Measurements from ENCODE around the gene ALLC.
A peak's percentile ranks its signal among the peaks of the same experiment; 100 is the strongest.

The ALLC gene

DNA sequence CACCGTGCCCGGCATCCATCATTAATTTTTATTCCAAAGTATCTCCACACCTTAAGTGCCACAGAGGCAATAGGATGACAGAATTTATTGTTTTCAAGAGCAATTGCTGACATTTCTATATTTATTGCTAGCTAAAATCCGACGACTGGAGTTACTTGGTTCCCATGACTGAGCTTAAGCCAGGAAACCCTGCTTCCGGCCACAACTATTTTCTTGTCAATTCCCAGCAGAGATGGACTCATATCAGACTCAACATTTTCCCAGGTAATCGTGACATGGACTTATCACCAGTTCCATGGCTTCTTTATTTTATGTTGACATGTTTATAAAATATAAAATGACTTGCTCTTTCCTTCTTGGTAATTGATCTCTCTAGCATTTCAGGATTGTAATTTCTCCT lies 24.8 kb downstream of the ALLC start:
- TF ChIP-seq JUND (IDR thresholded peaks at IDR 0.05; ENCODE audit: low read depth): no peak
- in situ Hi-C loops (cut with HindIII; ENCODE audit: low pct_unique_long_range_greater_than_20kb, low sequenced_read_pairs): no loop called here
- no peak for DNase-seq (ENCODE audit: low read depth in 1 of 2, low spot score in 1 of 2)

DNA sequence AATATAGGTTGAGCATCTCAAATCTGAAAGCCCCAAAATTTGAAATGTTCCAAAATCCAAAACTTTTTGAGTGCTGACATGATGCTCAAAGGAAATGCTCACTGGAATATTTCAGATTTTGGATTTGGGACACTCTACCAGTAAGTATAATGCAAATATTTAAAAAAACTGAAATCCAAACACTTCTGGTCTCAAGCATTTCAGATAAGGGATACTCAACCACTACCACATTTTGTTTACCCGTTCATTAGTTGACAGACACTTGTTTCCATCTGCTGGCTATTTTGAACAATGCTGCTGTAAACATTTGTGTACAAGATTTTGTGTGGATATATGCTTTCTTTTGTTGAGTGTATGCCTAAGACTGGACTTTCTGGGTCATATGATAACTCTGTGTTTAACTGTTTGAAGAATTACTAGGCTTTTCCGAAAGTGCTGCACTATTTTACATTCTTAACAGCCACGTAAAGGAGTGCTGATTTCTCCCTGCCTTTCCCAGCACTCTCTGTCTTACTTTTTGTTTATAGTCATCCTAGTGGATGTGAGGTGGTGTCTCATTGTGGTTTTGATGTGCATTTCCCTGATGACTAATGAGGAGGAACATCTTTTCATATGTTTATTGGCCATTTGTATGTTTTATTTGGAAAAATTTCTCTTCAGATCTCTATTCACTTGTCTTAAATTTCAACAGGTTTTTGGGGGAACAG lies 25.9 kb downstream of the ALLC start:
- in situ Hi-C loops (cut with HindIII; ENCODE audit: low pct_unique_long_range_greater_than_20kb, low sequenced_read_pairs): no loop called here
- no peak for TF ChIP-seq JUND (IDR thresholded peaks at IDR 0.05; ENCODE audit: low read depth)
- no peak for DNase-seq (ENCODE audit: low read depth in 1 of 2, low spot score in 1 of 2)

DNA sequence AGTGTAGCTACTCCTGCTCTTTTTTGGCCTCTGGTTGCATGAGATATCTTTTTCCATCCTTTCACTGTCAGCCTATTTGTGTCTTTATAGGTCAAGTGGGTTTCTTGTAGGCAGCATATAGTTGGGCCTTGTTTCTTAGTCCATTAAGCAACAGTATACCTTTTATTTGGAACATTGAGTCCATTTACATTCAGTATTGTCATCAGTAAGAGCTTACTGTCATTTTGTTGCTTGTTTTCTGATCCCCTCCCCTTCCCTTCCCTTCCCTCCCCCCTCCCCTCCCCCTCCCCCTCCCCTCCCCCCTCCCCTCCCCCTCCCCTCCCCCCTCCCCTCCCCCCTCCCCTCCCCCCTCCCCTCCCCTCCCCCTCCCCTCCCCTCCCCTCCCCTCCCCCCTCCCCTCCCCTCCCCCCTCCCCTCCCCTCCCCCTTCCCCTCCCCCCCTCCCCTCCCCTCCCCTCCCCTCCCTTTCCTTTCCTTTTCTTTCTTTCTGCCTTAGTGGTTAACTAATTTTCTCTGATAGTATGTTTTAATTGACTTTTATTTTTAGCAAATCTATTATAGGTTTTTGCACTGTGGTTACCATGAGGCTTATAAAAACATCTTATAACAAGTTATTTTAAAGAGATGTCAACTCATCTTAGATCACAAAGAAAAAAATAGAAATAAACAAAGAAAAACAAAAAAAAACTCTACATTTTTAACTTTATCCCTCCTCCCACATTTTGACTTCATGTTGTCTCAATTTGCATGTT lies 32.2 kb downstream of the ALLC start:
- in situ Hi-C loops (cut with HindIII; ENCODE audit: low pct_unique_long_range_greater_than_20kb, low sequenced_read_pairs): no loop called here
- no peak for TF ChIP-seq JUND (IDR thresholded peaks at IDR 0.05; ENCODE audit: low read depth)
- peak in 1 of 2 experiments; percentile 12 for DNase-seq (ENCODE audit: low read depth in 1 of 2, low spot score in 1 of 2)

DNA sequence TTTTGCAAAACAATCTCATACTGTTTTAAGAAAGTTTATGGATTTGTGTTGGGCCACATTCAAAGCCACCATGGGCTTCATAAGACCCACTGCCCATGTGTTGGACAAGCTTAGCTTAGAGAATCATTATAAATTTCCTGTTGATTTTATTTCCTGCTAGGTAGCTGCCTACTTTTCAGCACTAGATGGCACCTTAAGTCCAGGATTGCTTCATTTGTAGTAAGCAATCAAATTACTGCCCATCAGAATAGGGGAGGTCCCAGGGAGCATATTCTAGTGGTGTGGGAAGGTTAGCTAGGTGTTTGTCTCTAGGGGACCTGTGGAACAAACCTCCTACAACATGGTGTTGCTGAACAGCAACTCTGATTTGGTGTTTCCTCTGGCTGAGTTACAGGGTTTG lies 34.4 kb downstream of the ALLC start:
- TF ChIP-seq JUND (IDR thresholded peaks at IDR 0.05; ENCODE audit: low read depth): no peak
- in situ Hi-C loops (cut with HindIII; ENCODE audit: low pct_unique_long_range_greater_than_20kb, low sequenced_read_pairs): no loop called here
- DNase-seq (ENCODE audit: low read depth in 1 of 2, low spot score in 1 of 2): peak; percentile 58 to 62

DNA sequence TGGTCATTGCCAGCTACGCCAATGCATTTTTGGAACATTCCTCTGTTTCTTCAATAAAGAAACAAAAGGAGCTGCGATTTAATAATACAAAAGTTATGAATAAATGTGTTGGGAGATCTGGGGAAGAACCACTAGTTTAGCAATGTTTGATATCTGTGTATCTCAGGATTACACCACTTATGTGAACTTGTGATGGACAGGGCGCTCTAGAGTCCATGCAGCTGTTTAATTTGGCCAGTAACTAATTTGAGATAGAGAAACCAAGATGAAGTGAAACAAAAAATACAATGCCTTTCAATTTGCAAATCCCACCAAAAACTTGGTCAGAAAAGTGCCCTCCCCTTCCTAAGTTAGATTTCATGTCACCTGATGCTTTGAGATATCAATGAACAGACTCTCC lies 38.5 kb downstream of the ALLC start:
- no peak for TF ChIP-seq JUND (IDR thresholded peaks at IDR 0.05; ENCODE audit: low read depth)
- in situ Hi-C loops (cut with HindIII; ENCODE audit: low pct_unique_long_range_greater_than_20kb, low sequenced_read_pairs): no loop called here
- no peak for DNase-seq (ENCODE audit: low read depth in 1 of 2, low spot score in 1 of 2)

DNA sequence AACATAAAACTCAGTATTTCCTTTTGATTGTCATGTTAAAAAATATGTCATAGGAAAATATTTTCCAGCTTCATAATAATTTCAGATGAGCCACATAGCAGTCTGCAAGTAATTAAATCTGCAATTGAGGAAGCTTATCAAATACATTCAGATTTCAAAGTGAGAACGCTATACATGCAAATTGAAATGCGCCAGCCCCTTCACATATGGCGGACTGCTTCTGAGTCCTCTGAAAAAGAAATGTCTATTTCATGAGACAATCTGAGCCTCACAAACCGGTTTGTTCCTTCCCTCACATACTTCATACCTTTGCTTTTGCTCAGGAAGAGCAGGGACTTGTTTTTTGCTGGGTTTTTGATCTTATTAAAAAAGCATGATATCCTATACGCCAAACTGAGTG lies 43.1 kb downstream of the ALLC start:
- in situ Hi-C loops (cut with HindIII; ENCODE audit: low pct_unique_long_range_greater_than_20kb, low sequenced_read_pairs): no loop called here
- no peak for TF ChIP-seq JUND (IDR thresholded peaks at IDR 0.05; ENCODE audit: low read depth)
- no peak for DNase-seq (ENCODE audit: low read depth in 1 of 2, low spot score in 1 of 2)

DNA sequence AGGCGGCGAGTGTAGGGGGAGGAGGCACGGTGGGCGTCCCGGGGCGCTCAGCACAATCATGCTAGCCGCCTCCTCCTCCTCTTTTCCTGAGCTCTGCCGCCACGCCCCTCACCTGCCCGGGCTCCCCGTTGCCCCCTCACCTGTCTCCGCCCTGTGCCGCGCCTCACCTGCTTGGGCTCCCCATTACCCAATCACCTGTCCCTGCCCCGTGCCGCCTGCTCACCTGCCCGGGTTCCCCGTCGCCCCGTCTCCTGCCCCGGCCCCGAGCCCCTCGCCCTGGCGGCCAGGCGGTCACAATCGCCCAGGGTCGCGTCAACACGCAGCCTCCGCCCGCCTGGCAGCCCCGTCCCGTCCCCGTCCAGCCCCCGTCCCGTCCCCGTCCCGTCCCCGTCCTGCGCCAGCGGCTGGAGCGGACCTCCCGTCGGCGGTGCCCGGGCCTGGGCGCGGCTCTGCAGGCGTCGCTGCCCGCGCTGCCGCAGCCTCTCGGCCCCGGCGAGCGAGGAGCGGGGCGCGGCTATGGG lies 45.3 kb downstream of the ALLC start, which contains the start of gene DCDC2C:
TSS of gene DCDC2C (plus strand) at position 340 of the 521 bp plus-strand sequence. CDS start at position 517, 177 bp downstream.
- in situ Hi-C loops (cut with HindIII; ENCODE audit: low pct_unique_long_range_greater_than_20kb, low sequenced_read_pairs): no loop called here
- TF ChIP-seq JUND (IDR thresholded peaks at IDR 0.05; ENCODE audit: low read depth): no peak
- no peak for DNase-seq (ENCODE audit: low read depth in 1 of 2, low spot score in 1 of 2)

DNA sequence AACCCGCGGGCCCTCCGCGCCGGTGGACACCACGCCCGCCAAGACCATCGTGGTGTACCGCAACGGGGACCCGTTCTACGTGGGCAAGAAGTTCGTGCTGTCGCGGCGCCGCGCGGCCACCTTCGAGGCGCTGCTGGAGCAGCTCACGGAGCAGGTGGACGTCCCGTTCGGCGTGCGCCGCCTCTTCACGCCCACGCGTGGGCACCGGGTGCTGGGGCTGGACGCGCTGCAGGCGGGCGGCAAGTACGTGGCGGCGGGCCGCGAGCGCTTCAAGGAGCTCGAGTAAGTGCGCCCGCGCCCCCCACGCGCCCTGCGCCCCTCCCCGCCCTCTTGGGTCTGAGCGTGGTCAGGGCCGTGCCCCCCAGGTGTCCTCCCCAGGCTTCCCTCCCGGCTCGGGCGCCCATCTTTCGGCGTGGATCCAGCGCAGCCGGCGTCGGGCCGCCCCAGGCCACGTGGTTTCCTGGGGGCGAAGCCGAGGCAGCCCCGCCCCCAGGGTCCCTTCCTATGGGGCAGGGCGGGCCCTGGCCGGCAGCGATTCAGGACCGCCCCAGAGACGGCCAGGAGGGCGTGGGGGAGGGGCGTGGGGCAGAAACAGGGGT lies 45.9 kb downstream of the ALLC start:
- in situ Hi-C loops (cut with HindIII; ENCODE audit: low pct_unique_long_range_greater_than_20kb, low sequenced_read_pairs): no loop called here
- no peak for TF ChIP-seq JUND (IDR thresholded peaks at IDR 0.05; ENCODE audit: low read depth)

DNA sequence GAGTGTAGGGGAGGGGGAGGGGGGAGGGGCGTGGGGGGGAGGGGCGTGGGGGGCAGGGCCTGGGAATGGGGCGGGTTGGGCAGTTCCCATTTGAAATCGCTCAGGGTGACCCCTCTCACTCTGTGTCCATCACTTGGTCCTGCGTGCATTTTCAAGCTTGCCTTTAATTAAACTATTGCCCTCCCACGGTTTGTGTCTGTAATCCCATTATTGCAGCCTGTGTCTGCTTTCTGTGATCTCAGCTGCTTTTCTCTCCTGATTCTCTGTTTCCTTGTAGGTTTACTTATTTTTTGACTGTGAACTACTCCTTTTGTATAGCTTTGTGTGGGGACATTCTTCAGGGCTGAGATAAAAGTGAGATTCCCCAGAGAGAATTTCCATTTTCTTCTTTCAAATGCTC lies 46.7 kb downstream of the ALLC start:
- no peak for DNase-seq (ENCODE audit: low read depth in 1 of 2, low spot score in 1 of 2)
- in situ Hi-C loops (cut with HindIII; ENCODE audit: low pct_unique_long_range_greater_than_20kb, low sequenced_read_pairs): no loop called here
- no peak for TF ChIP-seq JUND (IDR thresholded peaks at IDR 0.05; ENCODE audit: low read depth)

More for the DNA sequence above, 45.9 kb downstream of the ALLC start:
- no peak for DNase-seq (ENCODE audit: low read depth in 1 of 2, low spot score in 1 of 2)

DNA sequence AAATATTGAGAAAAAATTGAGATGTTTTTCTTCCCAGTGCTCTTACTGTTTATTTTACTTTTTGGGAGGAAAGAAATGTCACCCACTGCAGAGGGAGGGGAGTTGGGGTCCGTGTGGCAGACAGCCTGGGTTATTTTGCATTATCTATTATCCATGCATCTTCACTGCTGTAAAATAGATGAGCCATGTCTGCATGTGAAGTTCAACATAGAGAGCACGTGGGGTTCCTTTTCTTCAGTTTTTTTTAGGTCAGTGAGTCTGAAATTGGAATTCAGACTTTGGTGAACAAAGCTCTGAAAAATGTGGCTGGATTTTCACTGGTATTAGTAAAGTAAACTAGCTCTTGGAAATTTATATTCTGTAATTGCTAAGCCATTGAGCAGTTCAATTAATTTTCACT lies 47.8 kb downstream of the ALLC start:
- no peak for DNase-seq (ENCODE audit: low read depth in 1 of 2, low spot score in 1 of 2)
- in situ Hi-C loops (cut with HindIII; ENCODE audit: low pct_unique_long_range_greater_than_20kb, low sequenced_read_pairs): no loop called here
- no peak for TF ChIP-seq JUND (IDR thresholded peaks at IDR 0.05; ENCODE audit: low read depth)

DNA sequence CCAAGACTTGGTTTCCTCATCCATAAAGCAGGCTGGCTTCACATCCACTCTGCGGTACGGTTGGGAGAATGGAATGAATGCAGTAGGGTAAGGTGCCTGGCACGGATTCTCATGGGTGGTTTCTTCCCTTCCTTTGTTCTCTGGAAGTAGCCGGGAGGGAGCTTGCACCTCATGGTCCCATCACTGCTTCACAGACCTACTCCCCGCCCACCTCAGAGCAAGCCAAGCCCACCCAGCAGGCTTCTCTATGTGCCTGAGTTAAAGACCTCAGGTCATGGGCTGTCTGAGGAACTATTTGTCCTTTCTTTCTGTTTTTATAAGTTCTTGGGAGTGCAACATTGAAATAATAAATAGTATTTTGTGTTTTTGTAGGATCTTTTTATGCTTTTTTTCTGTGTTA lies 48.9 kb downstream of the ALLC start:
- DNase-seq (ENCODE audit: low read depth in 1 of 2, low spot score in 1 of 2): no peak
- no peak for TF ChIP-seq JUND (IDR thresholded peaks at IDR 0.05; ENCODE audit: low read depth)
- in situ Hi-C loops (cut with HindIII; ENCODE audit: low pct_unique_long_range_greater_than_20kb, low sequenced_read_pairs): no loop called here

DNA sequence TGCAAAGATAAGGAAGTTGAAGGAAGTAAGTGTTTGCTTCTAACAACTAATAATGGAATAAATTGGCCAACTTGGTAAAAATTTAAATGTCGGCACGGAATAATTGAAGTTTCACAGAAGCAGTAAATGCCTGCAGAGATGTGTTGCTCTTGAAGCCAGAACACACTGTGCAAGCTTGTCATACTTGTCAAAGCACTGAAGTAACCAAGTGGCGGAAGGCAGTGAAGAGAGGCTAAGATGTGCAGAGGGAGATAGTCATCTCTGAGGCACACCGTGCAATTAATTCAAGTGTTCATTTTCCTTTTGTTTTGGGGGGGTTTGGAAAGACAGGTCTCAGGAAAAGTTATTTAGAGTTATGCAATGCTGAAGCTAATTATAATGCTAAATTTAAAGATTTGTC lies 50.6 kb downstream of the ALLC start:
- no peak for DNase-seq (ENCODE audit: low read depth in 1 of 2, low spot score in 1 of 2)
- in situ Hi-C loops (cut with HindIII; ENCODE audit: low pct_unique_long_range_greater_than_20kb, low sequenced_read_pairs): no loop called here
- TF ChIP-seq JUND (IDR thresholded peaks at IDR 0.05; ENCODE audit: low read depth): no peak

DNA sequence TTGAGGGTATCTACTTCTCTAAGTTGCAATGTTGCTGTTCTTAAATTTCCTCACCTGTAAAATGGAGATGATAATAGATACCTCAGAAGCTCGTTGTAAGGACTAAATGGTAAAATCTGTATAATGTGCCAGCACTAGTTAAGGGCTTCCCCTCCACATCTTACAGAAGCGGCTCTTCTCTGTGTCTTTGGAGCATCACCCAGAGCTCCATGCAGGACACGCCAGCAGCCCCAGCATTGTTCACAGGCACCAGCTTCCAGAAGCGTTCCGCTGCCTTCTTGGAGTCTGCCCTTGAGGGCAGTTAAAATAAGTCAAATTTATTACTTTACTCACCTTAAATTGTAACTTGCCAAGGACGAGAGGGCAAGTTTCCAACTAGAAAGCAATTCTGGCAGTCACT lies 51.2 kb downstream of the ALLC start:
- in situ Hi-C loops (cut with HindIII; ENCODE audit: low pct_unique_long_range_greater_than_20kb, low sequenced_read_pairs): no loop called here
- no peak for DNase-seq (ENCODE audit: low read depth in 1 of 2, low spot score in 1 of 2)
- TF ChIP-seq JUND (IDR thresholded peaks at IDR 0.05; ENCODE audit: low read depth): no peak
